C4-2B (cell line): Measurements from ENCODE around the gene TMEM178B.

Experiments used
- CTCF ChIP-seq: fragments of 450-650 bp; conservative IDR thresholded peaks from 2 replicates; pipeline ENCODE4 v1.5.1; 2017; ENCODE audit warnings: mild to moderate bottlenecking
- ZFX ChIP-seq: fragments of 450-650 bp; IDR thresholded peaks from 2 replicates; pipeline ENCODE4 v1.6.1; 2017

GRCh38 chr7:141486959-141487358 is 413.1 kb downstream of the TMEM178B start:
- TF ChIP-seq ZFX = no peak
- no peak for TF ChIP-seq CTCF
